HepG2 (cell line): ENCODE data around the gene GMPPA. TPM values are rescaled to one million over a fixed set of nuclear protein-coding genes. Genes with fewer than 3 reads are reported as not detected.
A peak's percentile ranks its signal among the peaks of the same experiment; 100 is the strongest.

Experiments
- ATAC-seq: fragments of 200-7000 bp; cut with Tn5 transposase; 3 replicates; pipeline ENCODE4 v1.9.1; 2020; ENCODE audit warnings: mild to moderate bottlenecking, moderate library complexity
- BruUV-seq: library from RNA; stranded (reverse); fragments of 400-500 nt; replicated peaks from 2 replicates; lab custom pipeline; 2021; lab: Mats Ljungman, UMichigan
- CTCF ChIA-PET: fragments of 300-600 bp; formaldehyde crosslinking; extraction: SDS; loops from one replicate; lab custom pipeline; 2021; ENCODE audit warnings: low total read pairs, inconsistent platforms, low intra/inter-chr PET ratio; lab: Yijun Ruan, JAX
- POLR2A ChIA-PET: fragments of 350-600 bp; sonication (Branson Sonifier 250); formaldehyde crosslinking; loops from one replicate; lab custom pipeline; 2020; ENCODE audit warnings: antibody characterized with exemption, inconsistent platforms; lab: Yijun Ruan, JAX
- DNase-seq: peaks from one replicate; pipeline ENCODE4 v3.0.0-alpha.2; 2015; ENCODE audit warnings: low spot score
- FAIRE-seq: peaks from 3 replicates; lab custom pipeline; 2011; peaks lifted over from hg19 to GRCh38; lab: Jason Lieb, UNC
- H2AFZ ChIP-seq: one replicate; pipeline ENCODE4 v1.6.1; 2011; ENCODE audit warnings: low read length, inconsistent platforms
- H3K27ac ChIP-seq: fragments of 300-600 bp; 3 replicates; pipeline ENCODE4 v1.8.0; 2011; ENCODE audit warnings: mixed run types, mild to moderate bottlenecking, mixed read lengths, low read length, inconsistent platforms; ENCODE audit not compliant: insufficient read depth; ENCODE audit errors: extremely low read length
- H3K27me3 ChIP-seq, 2 experiments: fragments of 200-600 bp in 1 of 2; 2 replicates in 1 of 2; 3 replicates in 1 of 2; pipeline versions ENCODE4 v1.6.0 to v1.8.0; 2011; ENCODE audit warnings: low read length in 2 of 2, mild to moderate bottlenecking in 2 of 2, moderate library complexity in 2 of 2, inconsistent platforms in 1 of 2; ENCODE audit not compliant: insufficient read depth in 2 of 2, control insufficient read depth in 1 of 2
- H3K36me3 ChIP-seq, 2 experiments: fragments of 200-600 bp in 1 of 2; replicated peaks in 1 of 2; 2 replicates in 1 of 2; 3 replicates in 1 of 2; pipeline versions ENCODE4 v1.5.1 to v1.8.0; 2011; ENCODE audit warnings: low read length in 2 of 2, inconsistent platforms in 1 of 2; ENCODE audit not compliant: insufficient read depth in 2 of 2, control insufficient read depth in 1 of 2
- H3K4me1 ChIP-seq: 2 replicates; pipeline ENCODE4 v1.5.1; 2012; ENCODE audit warnings: low read length, inconsistent platforms; ENCODE audit not compliant: insufficient read depth
- H3K4me2 ChIP-seq: 2 replicates; pipeline ENCODE4 v1.6.0; 2011; ENCODE audit warnings: low read depth, low read length, inconsistent platforms
- H3K4me3 ChIP-seq, 3 experiments: fragments of 200-600 bp in 1 of 3; sonication (generic), shearing (Covaris generic) in 1 of 3; replicated peaks in 1 of 3; 2 replicates each; pipeline ENCODE4 v1.5.1; 2011 to 2016; ENCODE audit warnings: low read length in 3 of 3, inconsistent platforms in 2 of 3, low read depth in 2 of 3, mild to moderate bottlenecking in 2 of 3, control low read depth in 1 of 3, mixed read lengths in 1 of 3; ENCODE audit not compliant: insufficient read depth in 1 of 3
- H3K79me2 ChIP-seq: one replicate; pipeline ENCODE4 v1.6.1; 2011; ENCODE audit warnings: low read length, inconsistent platforms; ENCODE audit not compliant: insufficient read depth
- H3K9ac ChIP-seq: 2 replicates; pipeline ENCODE4 v1.6.0; 2011; ENCODE audit warnings: mild to moderate bottlenecking, low read depth, low read length, inconsistent platforms; ENCODE audit not compliant: insufficient read depth
- H3K9me3 ChIP-seq: 2 replicates; pipeline ENCODE4 v1.5.1; 2012; ENCODE audit warnings: mild to moderate bottlenecking, low read length
- H4K20me1 ChIP-seq: 2 replicates; pipeline ENCODE4 v1.6.0; 2011; ENCODE audit warnings: inconsistent platforms, mild to moderate bottlenecking, low read length, moderate library complexity; ENCODE audit not compliant: insufficient read depth
- CTCF ChIP-seq: sonication (generic); formaldehyde crosslinking; IDR thresholded peaks from 2 replicates; pipeline ENCODE4 v1.5.0; 2020; ENCODE audit warnings: mild to moderate bottlenecking, missing genetic modification reagents, moderate library complexity
- E2F1 ChIP-seq: sonication (generic); formaldehyde crosslinking; IDR thresholded peaks from 2 replicates; pipeline ENCODE4 v1.5.0; 2020; ENCODE audit warnings: missing genetic modification reagents
- ELF1 ChIP-seq: sonication (generic); formaldehyde crosslinking; IDR thresholded peaks from 2 replicates; pipeline ENCODE4 v1.4.0; 2020; ENCODE audit warnings: missing genetic modification reagents
- HNRNPLL ChIP-seq: fragments of 200-400 bp; formaldehyde crosslinking; IDR thresholded peaks from 2 replicates; pipeline ENCODE4 v1.6.1; 2017; ENCODE audit warnings: mild to moderate bottlenecking, low read depth, low read length; ENCODE audit not compliant: poor library complexity, severe bottlenecking
- THAP8 ChIP-seq: sonication (generic); formaldehyde crosslinking; IDR thresholded peaks from 2 replicates; pipeline ENCODE4 v1.5.1; 2020; ENCODE audit warnings: missing genetic modification reagents, mild to moderate bottlenecking, borderline replicate concordance
- WGBS: methylation state at CpG from one replicate; pipeline ENCODE4 v1.1.6; 2017; ENCODE audit warnings: low lambda C conversion rate; 5-methylcytosine and 5-hydroxymethylcytosine counted together
- in situ Hi-C: cut with HindIII; loops from 2 replicates; pipeline ENCODE4 v1.10.0; 2017; ENCODE audit warnings: low pct_unique_long_range_greater_than_20kb; ENCODE audit not compliant: extremely low pct_ligation_motif_present
- intact Hi-C: fragments of 100-400 bp; cut with micrococcal nuclease; formaldehyde crosslinking; loops from one replicate; pipeline ENCODE4 v1.10.0; 2022; ENCODE audit not compliant: unreplicated experiment
- polyA plus RNA-seq, 8 experiments: library from polyadenylated mRNA; depleted of rRNA in 3 of 8; stranded (reverse) in 7 of 8; unstranded in 1 of 8; fragments of >200 nt; fragmentation: Illumina TruSeq in 4 of 8; extraction: Trizol in 4 of 8; gene quantifications; 2 replicates each; pipeline versions ENCODE4 v1.2.1 to v1.2.3, GENCODE V29; 2011 to 2016; ENCODE audit warnings: low read depth in 4 of 8, missing spikeins in 1 of 8, mixed read lengths in 1 of 8; ENCODE audit not compliant: insufficient read depth in 1 of 8
- total RNA-seq, 5 experiments: library from RNA; depleted of rRNA; stranded (reverse); fragments of >200 nt; fragmentation: Illumina TruSeq; extraction: Trizol; gene quantifications; 2 replicates each; pipeline ENCODE4 v1.2.3, GENCODE V29; 2016; ENCODE audit warnings: low read depth in 1 of 5

Gene GMPPA
- total and polyA plus RNA-seq, 2 of the 13 experiments (the other 11 are each of a cell fraction or from before 2014, with no cell fraction given), result 81.1 to 106 TPM

GRCh38 chr2:219483451-219484342 lies 15.0 kb upstream of the GMPPA start:
- intact Hi-C loops (no loop called here), in situ Hi-C loops (no loop called here)
- CTCF ChIA-PET, result no interaction called here
- Histone ChIP-seq H3K27ac (no peak overlapping the region), H3K9me3 (no peaks in the 10 kb centered on the region), H3K27me3 (peaks cover 62 to 98% of the 10 kb centered on the region in 2 experiments), H3K9ac (no peak overlapping the region), H2AFZ (no peak overlapping the region), H3K4me3 (peak overlapping the region in 1 of 3 experiments; percentile 44; a peak in 1 of 6 replicates), H3K79me2 (no peaks in the 10 kb centered on the region), H3K36me3 (no peaks in the 10 kb centered on the region), H4K20me1 (no peaks in the 10 kb centered on the region), H3K4me1 (peaks cover 13% of the 10 kb centered on the region), H3K4me2 (peak overlapping the region; percentile 36; the same call in 1 of the 2 replicates)
- TF ChIP-seq CTCF (CRISPR knock-in tag), result 0 out of 2 replicates have a peak, but pooled peaks have one; percentile 4
- no peak for TF ChIP-seq ELF1
- peak; percentile 8 for TF ChIP-seq HNRNPLL
- TF ChIP-seq E2F1 (CRISPR knock-in tag), result no peak
- TF ChIP-seq THAP8 (CRISPR knock-in tag), result 0 out of 2 replicates have a peak, but pooled peaks have one; percentile 31
- no peak for DNase-seq
- ATAC-seq, result peak; percentile 12
- 17% methylated on average over 9 of the region's 58 CpGs for WGBS
- BruUV-seq, result no TSS peak
- FAIRE-seq, result no peak
- POLR2A ChIA-PET, result interaction anchor here (3.0 kb wide), 1 partner anchor 15 kb away, joined by 12 read pairs; the partner anchor contains the start of gene GMPPA
